Measurements from ENCODE around the gene ABCD1. TPM values are rescaled to one million over a fixed set of nuclear protein-coding genes. Genes with fewer than 3 reads are reported as not detected.

ABCD1 gene
- total RNA-seq, 2 donors from 2014 or later, result 9.7 to 97.8 TPM

DNA sequence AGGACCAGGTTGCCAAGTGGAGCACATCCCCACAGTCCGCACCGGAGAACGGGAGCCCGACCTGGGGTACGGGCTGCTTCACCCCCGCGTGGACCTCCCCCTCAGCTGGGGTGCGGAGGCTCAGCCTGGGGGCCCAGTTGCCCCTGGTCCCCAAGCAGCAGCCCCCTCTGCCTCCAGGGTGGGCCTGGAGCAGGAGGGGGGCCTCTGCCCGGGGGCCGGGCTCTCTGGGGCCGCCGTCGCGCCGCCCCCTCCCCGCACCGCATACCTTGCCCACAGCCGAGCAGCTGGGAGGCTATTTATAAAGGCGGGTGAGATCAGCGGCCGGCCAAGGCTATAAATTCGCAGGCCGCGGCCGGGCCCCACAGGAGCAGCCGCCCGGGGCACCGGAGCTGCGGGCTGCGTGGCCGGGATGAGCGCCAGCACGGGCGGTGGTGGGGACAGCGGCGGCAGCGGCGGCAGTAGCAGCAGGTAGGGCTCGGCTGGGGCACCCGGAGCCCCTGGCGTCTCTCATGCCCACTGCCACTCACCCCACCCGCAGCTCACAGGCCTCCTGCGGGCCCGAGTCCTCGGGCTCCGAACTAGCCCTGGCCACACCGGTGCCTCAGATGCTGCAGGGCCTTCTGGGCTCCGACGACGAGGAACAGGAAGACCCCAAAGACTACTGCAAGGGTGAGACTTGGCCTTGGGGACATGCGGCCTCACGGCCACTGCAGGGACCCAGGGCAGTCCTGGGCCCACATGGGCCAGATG, 56.2 kb downstream of the ABCD1 start, which contains the start of gene SRPK3:
TSS of gene SRPK3 (plus strand) at position 364 of the 750 bp plus-strand sequence. CDS start at position 410, 46 bp downstream.
- H3K4me3 ChIP-seq, result no peak within 1 kb of the TSS
- 30% methylated on average over 2 of the region's 52 CpGs for WGBS
- no peaks in the 10 kb centered on the region for H3K27me3 ChIP-seq (replicated peaks; ENCODE audit: insufficient read depth)
- H3K9me3 ChIP-seq, result no peaks in the 10 kb centered on the region
- H3K36me3 ChIP-seq, result no peaks in the 10 kb centered on the region
- no peaks in the 10 kb centered on the region for H3K4me1 ChIP-seq (replicated peaks)
- TF ChIP-seq POLR2A (IDR thresholded peaks at IDR 0.05) (no peak), POLR2AphosphoS5 (IDR thresholded peaks at IDR 0.05) (no peak)
- TF ChIP-seq, protein P1, sequence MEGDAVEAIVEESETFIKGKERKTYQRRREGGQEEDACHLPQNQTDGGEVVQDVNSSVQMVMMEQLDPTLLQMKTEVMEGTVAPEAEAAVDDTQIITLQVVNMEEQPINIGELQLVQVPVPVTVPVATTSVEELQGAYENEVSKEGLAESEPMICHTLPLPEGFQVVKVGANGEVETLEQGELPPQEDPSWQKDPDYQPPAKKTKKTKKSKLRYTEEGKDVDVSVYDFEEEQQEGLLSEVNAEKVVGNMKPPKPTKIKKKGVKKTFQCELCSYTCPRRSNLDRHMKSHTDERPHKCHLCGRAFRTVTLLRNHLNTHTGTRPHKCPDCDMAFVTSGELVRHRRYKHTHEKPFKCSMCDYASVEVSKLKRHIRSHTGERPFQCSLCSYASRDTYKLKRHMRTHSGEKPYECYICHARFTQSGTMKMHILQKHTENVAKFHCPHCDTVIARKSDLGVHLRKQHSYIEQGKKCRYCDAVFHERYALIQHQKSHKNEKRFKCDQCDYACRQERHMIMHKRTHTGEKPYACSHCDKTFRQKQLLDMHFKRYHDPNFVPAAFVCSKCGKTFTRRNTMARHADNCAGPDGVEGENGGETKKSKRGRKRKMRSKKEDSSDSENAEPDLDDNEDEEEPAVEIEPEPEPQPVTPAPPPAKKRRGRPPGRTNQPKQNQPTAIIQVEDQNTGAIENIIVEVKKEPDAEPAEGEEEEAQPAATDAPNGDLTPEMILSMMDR (IDR thresholded peaks at IDR 0.05), result no peak
- DNase-seq (ENCODE audit: low spot score), result no peak
- peak within 1 kb of the TSS in 1 of 2 donors; percentile 51 for H3K27ac ChIP-seq
- intact Hi-C loops (cut with DNase I), result no loop called here

DNA sequence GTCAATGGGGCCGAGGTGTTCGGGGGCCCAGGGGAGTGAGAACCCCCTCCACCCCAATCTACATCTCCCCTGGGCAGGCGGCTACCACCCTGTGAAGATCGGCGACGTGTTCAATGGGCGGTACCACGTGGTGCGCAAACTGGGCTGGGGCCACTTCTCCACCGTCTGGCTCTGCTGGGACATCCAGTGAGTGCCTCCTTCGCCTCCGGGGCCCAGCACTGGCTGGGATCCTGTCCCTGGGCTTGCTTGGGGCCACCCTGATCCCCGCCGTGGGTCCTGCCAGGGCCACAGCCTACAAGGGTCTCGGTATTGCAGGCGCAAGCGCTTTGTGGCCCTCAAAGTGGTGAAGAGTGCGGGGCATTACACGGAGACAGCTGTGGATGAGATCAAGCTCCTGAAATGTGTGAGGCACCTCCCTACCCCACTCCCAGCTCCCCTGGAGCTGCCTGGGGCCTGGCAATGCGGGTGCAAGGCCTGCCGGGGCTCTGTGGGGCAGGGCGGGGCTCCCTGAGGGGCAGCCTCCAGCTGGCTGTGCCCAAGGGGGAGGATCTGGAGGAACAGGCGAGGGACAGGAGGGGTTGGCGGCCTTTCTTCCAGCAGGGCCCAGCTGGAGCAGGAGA, 56.9 kb downstream of the ABCD1 start:
- intact Hi-C loops (cut with DNase I), result no loop called here
- H3K4me3 ChIP-seq, result no peak overlapping the region
- no peak for DNase-seq (ENCODE audit: low spot score)
- WGBS, result 22% methylated on average over 6 of the region's 24 CpGs
- peak overlapping the region in 1 of 2 donors; percentile 51 for H3K27ac ChIP-seq
- TF ChIP-seq, protein P1 (IDR thresholded peaks at IDR 0.05), result no peak
- TF ChIP-seq POLR2AphosphoS5 (IDR thresholded peaks at IDR 0.05) (no peak), POLR2A (IDR thresholded peaks at IDR 0.05) (no peak)
- no peaks in the 10 kb centered on the region for H3K4me1 ChIP-seq (replicated peaks)
- no peaks in the 10 kb centered on the region for H3K9me3 ChIP-seq
- H3K36me3 ChIP-seq, result no peaks in the 10 kb centered on the region
- no peaks in the 10 kb centered on the region for H3K27me3 ChIP-seq (replicated peaks; ENCODE audit: insufficient read depth)

DNA sequence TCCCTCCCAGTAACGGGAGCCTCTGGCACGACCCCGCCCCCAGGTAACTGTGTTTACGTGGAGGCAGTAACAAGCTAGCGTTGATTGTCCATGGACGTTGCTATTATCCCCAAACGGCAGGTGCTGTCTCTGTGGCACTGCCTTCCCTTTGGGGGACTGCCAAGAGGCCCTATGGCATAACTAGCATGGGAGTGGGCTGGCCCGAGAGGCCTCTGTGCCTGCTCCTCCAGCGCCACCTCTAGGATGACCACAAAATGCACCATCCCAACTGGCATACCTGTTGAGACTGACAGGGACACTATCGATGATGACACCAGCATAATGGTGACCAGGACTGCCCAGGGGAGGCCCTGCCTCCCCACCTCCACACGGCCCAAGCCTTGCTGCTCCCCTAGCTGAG, 57.7 kb downstream of the ABCD1 start:
- TF ChIP-seq POLR2AphosphoS5 (IDR thresholded peaks at IDR 0.05), result no peak
- TF ChIP-seq, protein P1 (IDR thresholded peaks at IDR 0.05), result peak in 1 of 4 experiments; percentile 30
- intact Hi-C loops (cut with DNase I), result no loop called here
- H3K4me3 ChIP-seq, result no peak overlapping the region
- H3K9me3 ChIP-seq, result no peaks in the 10 kb centered on the region
- no peaks in the 10 kb centered on the region for H3K36me3 ChIP-seq
- no peaks in the 10 kb centered on the region for H3K27me3 ChIP-seq (replicated peaks; ENCODE audit: insufficient read depth)
- no peak overlapping the region for H3K27ac ChIP-seq
- DNase-seq (ENCODE audit: low spot score), result no peak
- H3K4me1 ChIP-seq (replicated peaks), result no peaks in the 10 kb centered on the region
- WGBS, result no CpG with 5 or more reads among the region's 11 CpGs

DNA sequence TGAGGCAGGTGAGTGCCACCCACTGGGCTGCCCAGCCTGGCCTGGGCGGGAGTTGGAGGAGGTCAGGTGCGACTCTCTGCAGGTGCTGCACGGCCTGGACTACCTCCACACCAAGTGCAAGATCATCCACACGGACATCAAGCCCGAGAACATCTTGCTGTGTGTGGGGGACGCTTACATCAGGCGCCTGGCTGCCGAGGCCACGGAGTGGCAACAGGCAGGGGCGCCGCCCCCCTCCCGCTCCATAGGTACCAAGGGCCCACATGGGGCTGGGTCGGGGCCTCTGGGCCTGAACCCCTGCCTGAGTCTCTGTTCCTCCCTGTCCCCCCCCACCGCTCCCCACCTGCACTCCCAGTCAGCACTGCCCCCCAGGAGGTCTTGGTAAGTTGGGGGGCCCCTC, 58.2 kb downstream of the ABCD1 start:
- TF ChIP-seq POLR2A (IDR thresholded peaks at IDR 0.05) (no peak), POLR2AphosphoS5 (IDR thresholded peaks at IDR 0.05) (no peak)
- TF ChIP-seq, protein P1 (IDR thresholded peaks at IDR 0.05), result no peak
- no CpG with 5 or more reads among the region's 14 CpGs for WGBS
- DNase-seq (ENCODE audit: low spot score), result no peak
- no peaks in the 10 kb centered on the region for H3K36me3 ChIP-seq
- no peaks in the 10 kb centered on the region for H3K27me3 ChIP-seq (replicated peaks; ENCODE audit: insufficient read depth)
- no peaks in the 10 kb centered on the region for H3K9me3 ChIP-seq
- H3K27ac ChIP-seq, result no peak overlapping the region
- no peaks in the 10 kb centered on the region for H3K4me1 ChIP-seq (replicated peaks)
- intact Hi-C loops (cut with DNase I), result no loop called here
- no peak overlapping the region for H3K4me3 ChIP-seq
